Lower lobe of right lung (tissue), 2 donors: ENCODE measurements around the gene RNF40. TPM values are rescaled to one million over a fixed set of nuclear protein-coding genes. Genes with fewer than 3 reads are reported as not detected.

ENCODE experiments used
- ATAC-seq, 2 donors: fragments of 200-7000 bp; cut with Tn5 transposase; one replicate each; pipeline ENCODE4 v1.9.1; 2020 to 2022; ENCODE audit warnings: mild to moderate bottlenecking in 2 of 2, moderate library complexity in 2 of 2
- DNase-seq: peaks from one replicate; pipeline ENCODE4 v3.0.0-alpha.2; 2020
- H3K27ac ChIP-seq: fragments of 200-600 bp; one replicate; pipeline ENCODE4 v1.8.0; 2022
- H3K27me3 ChIP-seq: fragments of 200-600 bp; one replicate; pipeline ENCODE4 v1.8.0; 2022; ENCODE audit warnings: low read depth
- H3K36me3 ChIP-seq: fragments of 200-600 bp; one replicate; pipeline ENCODE4 v1.8.0; 2022; ENCODE audit warnings: mild to moderate bottlenecking
- H3K4me1 ChIP-seq: fragments of 200-600 bp; one replicate; pipeline ENCODE4 v1.8.0; 2022
- H3K4me3 ChIP-seq: fragments of 200-600 bp; one replicate; pipeline ENCODE4 v1.8.0; 2022; ENCODE audit warnings: mild to moderate bottlenecking
- H3K9me3 ChIP-seq: fragments of 200-600 bp; one replicate; pipeline ENCODE4 v1.8.0; 2022
- intact Hi-C: fragments of 100-400 bp; cut with DNase I; formaldehyde crosslinking; loops from one replicate; pipeline ENCODE4 v1.11.0; 2022
- total RNA-seq: library from RNA; stranded (reverse); fragmentation: NEBNext Ultra II Directional; extraction: Animal tissue kit (Norgen Biotek cat#: 25700); gene quantifications from one replicate; pipeline ENCODE4 v1.2.1, GENCODE V29; 2021
- TF ChIP-seq, protein P1 (sequence below): fragments of 200-600 bp; IDR thresholded peaks from one replicate; pipeline ENCODE4 v1.8.0; 2022; ENCODE audit warnings: antibody characterized with exemption, mild to moderate bottlenecking
- donor health status: DM: no; HTN: yes; CAD: no; lungs with severe emphysema.

RNF40 gene
- total RNA-seq, 1 donor from 2014 or later, result 95.9 TPM

DNA sequence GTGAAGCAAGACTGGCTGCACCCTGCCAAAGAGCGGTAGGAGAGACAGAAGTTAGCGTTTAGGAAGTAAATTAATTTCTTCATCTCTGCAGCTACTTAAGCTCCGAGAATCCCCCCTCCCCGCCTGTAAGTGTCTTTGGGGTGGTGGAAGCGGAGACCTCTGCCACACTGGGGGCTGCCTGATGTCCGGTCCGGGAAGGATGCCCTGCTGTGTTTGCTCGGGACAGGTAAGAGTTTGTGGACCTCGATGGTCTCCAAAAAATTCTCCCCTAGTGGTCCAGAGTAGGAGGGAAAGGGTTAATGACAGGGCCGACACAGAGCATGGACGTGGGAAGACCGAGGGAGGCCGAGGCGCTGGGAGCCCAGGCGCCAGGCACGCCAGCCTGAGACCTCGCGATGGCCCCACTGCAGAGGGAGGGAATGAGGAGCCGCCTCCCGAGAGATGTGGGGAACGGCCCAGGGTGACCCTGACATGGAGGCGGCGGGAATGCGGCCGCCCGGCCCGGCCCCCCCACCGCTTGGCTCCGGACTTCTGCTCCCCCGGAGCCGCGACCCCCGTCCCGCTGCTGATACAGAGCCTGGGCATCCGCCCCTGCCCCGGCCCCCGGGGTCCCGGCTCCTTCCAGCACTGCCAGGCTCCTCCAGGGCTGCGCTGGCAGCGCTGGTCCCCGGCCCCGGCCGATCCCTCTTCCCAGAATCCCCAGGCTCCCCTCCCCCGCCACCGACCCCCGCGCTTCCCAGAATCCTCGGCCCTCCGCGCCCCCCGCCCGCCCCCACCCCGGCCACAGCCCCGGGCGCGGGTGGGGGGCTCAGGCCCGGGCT, 24.2 kb downstream of the RNF40 start:
- ATAC-seq (peak; percentile 68 to 70), DNase-seq (peak; percentile 64)
- peaks cover 22% of the 10 kb centered on the region for H3K4me1 ChIP-seq
- peak overlapping the region; percentile 74 for H3K4me3 ChIP-seq
- no peaks in the 10 kb centered on the region for H3K9me3 ChIP-seq
- peak overlapping the region; percentile 86 for H3K27ac ChIP-seq
- H3K27me3 ChIP-seq, result no peaks in the 10 kb centered on the region
- TF ChIP-seq, protein P1, sequence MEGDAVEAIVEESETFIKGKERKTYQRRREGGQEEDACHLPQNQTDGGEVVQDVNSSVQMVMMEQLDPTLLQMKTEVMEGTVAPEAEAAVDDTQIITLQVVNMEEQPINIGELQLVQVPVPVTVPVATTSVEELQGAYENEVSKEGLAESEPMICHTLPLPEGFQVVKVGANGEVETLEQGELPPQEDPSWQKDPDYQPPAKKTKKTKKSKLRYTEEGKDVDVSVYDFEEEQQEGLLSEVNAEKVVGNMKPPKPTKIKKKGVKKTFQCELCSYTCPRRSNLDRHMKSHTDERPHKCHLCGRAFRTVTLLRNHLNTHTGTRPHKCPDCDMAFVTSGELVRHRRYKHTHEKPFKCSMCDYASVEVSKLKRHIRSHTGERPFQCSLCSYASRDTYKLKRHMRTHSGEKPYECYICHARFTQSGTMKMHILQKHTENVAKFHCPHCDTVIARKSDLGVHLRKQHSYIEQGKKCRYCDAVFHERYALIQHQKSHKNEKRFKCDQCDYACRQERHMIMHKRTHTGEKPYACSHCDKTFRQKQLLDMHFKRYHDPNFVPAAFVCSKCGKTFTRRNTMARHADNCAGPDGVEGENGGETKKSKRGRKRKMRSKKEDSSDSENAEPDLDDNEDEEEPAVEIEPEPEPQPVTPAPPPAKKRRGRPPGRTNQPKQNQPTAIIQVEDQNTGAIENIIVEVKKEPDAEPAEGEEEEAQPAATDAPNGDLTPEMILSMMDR, result no peak
- intact Hi-C loops, result no loop called here
- H3K36me3 ChIP-seq, result peaks cover 25% of the 10 kb centered on the region

DNA sequence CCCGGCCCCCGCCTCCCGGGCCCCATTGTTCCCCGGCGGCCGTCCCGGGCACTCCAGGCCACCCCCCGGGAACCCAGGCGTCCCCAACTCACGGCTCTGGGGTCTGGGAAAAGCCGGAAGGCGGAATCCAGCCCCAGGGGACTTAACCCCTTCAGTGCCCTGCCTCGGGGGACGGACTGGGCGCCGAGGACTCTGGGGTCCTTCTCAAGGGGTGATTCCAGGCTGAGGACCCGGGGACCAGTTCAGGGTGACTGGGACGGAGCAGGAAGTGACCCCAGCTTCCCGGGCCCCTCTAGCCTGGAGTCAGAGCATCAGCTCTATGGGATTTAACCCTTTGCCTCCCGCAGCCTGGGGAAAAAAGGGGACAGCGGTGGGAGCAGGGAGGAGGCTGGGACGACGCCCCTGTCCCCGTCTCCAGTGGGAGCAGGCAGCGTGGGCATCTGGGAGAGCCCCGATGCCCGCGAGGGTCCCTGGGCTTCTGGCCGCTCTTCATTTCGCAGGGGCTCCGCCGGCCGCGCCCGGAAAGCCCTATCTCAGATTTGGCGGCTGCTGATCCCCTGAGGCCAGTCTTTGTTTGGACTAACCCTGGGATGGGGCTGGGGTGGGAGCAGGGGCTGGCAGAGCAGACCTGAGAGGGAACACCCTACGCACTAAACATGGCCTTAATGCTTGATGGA, 25.0 kb downstream of the RNF40 start, which contains the start of gene ZNF629:
ZNF629 (minus strand) TSS at position 270 of the 677 bp plus-strand sequence. CDS start 2,723 bp downstream, outside the sequence.
- H3K27me3 ChIP-seq, result no peaks in the 10 kb centered on the region
- H3K36me3 ChIP-seq, result peaks cover 18% of the 10 kb centered on the region
- peaks cover 22% of the 10 kb centered on the region for H3K4me1 ChIP-seq
- intact Hi-C loops, result no loop called here
- peak; percentile 75 for DNase-seq
- H3K9me3 ChIP-seq, result no peaks in the 10 kb centered on the region
- H3K4me3 ChIP-seq, result peak within 1 kb of the TSS; percentile 74
- TF ChIP-seq, protein P1, result no peak
- peak within 1 kb of the TSS; percentile 86 for H3K27ac ChIP-seq
- peak; percentile 90 to 92 for ATAC-seq

DNA sequence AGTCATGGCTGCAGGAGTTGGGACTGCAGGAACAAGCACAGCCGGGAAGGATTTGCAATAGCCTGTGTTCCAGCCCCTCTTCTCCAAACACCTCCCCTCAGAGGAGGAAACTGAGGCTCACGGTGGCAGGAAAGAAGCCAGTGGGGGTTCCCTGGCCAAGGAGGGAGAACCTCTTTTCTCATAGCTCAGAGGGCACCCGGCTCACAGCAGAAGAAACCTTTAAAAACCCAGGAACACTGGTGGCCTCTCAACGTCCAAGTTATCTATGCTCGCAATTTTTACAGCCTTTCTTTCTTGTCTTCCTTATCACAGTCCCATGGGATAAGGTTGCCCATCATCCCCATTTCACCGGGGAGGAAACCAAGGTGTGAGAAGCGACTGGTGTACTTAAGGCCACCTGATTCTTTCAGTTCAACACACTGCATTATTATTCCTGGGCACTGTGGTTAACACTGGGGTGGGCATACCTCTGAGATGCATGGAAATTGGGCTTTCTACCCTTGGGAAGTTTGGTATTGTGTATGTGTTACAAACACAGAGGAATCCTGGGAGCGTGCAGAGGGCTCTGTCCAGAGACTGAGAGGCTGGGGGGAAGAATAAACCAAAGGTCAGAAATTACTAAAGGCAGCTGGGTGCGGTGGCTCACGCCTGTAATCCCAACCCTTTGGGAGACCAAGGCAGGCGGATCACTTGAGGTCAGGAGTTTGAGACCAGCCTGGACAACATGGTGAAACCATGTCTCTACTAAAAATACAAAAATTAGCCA, 25.7 kb downstream of the RNF40 start:
- H3K4me3 ChIP-seq, result peak overlapping the region; percentile 74
- intact Hi-C loops, result no loop called here
- peaks cover 22% of the 10 kb centered on the region for H3K4me1 ChIP-seq
- H3K9me3 ChIP-seq, result no peaks in the 10 kb centered on the region
- TF ChIP-seq, protein P1, result no peak
- DNase-seq (no peak), ATAC-seq (no peak)
- H3K27me3 ChIP-seq, result no peaks in the 10 kb centered on the region
- H3K36me3 ChIP-seq, result peaks cover 10% of the 10 kb centered on the region
- peak overlapping the region; percentile 86 for H3K27ac ChIP-seq

DNA sequence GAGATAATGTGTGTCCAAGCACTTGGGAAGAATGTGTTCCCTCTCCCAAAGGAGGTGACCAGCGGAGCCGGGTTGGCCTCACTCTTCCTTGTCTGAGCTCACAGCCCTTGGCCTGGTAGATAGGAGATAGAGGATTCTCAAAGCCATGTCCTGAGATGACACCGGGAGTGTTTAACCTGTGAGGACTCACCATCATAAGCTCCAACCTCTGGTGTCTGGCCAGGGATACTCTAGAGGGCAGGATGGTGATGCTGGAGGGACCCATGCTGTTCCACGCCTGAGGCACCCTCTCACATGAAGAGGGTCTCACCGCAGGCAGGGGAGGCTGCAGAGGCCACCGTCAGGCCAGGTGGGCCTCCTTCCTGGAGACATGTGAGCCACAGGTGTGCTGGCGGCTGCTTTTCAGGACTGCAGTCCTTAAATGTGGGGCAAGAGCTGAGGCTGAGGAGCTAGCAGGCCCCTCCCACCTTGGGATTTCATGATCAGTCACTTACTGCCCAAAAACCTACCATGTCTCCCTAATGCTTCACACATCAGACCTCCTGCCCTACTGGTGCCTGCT, 31.5 kb downstream of the RNF40 start:
- no peak for DNase-seq
- Histone ChIP-seq H3K9me3 (no peaks in the 10 kb centered on the region), H3K4me1 (no peaks in the 10 kb centered on the region), H3K4me3 (no peak overlapping the region), H3K27ac (no peak overlapping the region), H3K27me3 (no peaks in the 10 kb centered on the region), H3K36me3 (no peaks in the 10 kb centered on the region)
- no peak for ATAC-seq
- TF ChIP-seq, protein P1, result no peak
- intact Hi-C loops, result no loop called here

DNA sequence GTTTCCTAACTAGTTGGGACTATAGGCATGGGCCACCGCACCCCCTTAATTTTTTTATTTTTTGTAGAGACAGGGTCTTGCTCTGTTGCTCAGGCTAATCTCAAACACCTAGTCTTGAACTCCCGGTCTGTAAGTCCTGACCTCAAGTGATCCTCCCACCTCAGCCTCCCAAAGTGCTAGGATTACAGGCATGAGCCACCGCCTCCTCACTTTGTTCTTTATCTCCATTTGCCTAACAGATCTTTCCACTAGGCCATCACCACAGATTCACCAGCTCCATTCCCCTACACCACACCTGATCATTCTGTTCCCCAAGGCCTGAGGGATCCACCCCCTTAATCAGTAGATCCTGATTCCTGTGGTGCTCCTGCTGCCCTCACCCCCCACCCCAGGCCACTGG, 32.5 kb downstream of the RNF40 start:
- TF ChIP-seq, protein P1, result no peak
- H3K27me3 ChIP-seq, result no peaks in the 10 kb centered on the region
- ATAC-seq (no peak), DNase-seq (no peak)
- H3K9me3 ChIP-seq, result no peaks in the 10 kb centered on the region
- no peak overlapping the region for H3K27ac ChIP-seq
- H3K4me3 ChIP-seq, result no peak overlapping the region
- intact Hi-C loops, result no loop called here
- no peaks in the 10 kb centered on the region for H3K4me1 ChIP-seq
- no peaks in the 10 kb centered on the region for H3K36me3 ChIP-seq
